RCC 7860 (cell line): ENCODE results near the gene CLRN3.

Experiments
- DNase-seq: peaks from one replicate; pipeline ENCODE4 v3.0.0-alpha.2; 2015; ENCODE audit warnings: low spot score
- FAIRE-seq: peaks from 2 replicates; lab custom pipeline; 2012; peaks lifted over from hg19 to GRCh38; lab: Jason Lieb, UNC

CLRN3 gene

GRCh38 chr10:127877116-127877515 lies 15.6 kb downstream of the CLRN3 start:
- FAIRE-seq (no peak), DNase-seq (no peak)

- FAIRE-seq (no peak), DNase-seq (no peak)
These were observed 16.8 kb downstream of the CLRN3 start for GRCh38 chr10:127875916-127876315.

- DNase-seq, result no peak
- no peak for FAIRE-seq
These were observed 17.3 kb downstream of the CLRN3 start for GRCh38 chr10:127875449-127875765.

- DNase-seq (no peak), FAIRE-seq (no peak)
These were observed 17.9 kb downstream of the CLRN3 start for GRCh38 chr10:127874671-127875448.

- no peak for FAIRE-seq
- DNase-seq, result no peak
These were observed 18.8 kb downstream of the CLRN3 start for GRCh38 chr10:127873901-127874470.

- FAIRE-seq (no peak), DNase-seq (no peak)
These were observed 19.7 kb downstream of the CLRN3 start for GRCh38 chr10:127872871-127873600.

GRCh38 chr10:127872011-127872761 lies 20.6 kb downstream of the CLRN3 start:
- no peak for FAIRE-seq
- DNase-seq, result no peak

- no peak for FAIRE-seq
- DNase-seq, result no peak
These were observed 21.1 kb downstream of the CLRN3 start for GRCh38 chr10:127871631-127872010.

GRCh38 chr10:127869329-127869728 lies 23.4 kb downstream of the CLRN3 start:
- FAIRE-seq (no peak), DNase-seq (no peak)

GRCh38 chr10:127867805-127868204 lies 24.9 kb downstream of the CLRN3 start:
- no peak for FAIRE-seq
- no peak for DNase-seq

GRCh38 chr10:127866276-127867013 lies 26.3 kb downstream of the CLRN3 start:
- FAIRE-seq (no peak), DNase-seq (no peak)

- FAIRE-seq, result no peak
These were observed 29.4 kb downstream of the CLRN3 start for GRCh38 chr10:127863231-127863825.

GRCh38 chr10:127860592-127860991 lies 32.1 kb downstream of the CLRN3 start:
- DNase-seq, result no peak
- no peak for FAIRE-seq

More at GRCh38 chr10:127863231-127863825, 29.4 kb downstream of the CLRN3 start:
- DNase-seq, result no peak

GRCh38 chr10:127855976-127856375 lies 36.8 kb downstream of the CLRN3 start:
- FAIRE-seq, result no peak
- no peak for DNase-seq

GRCh38 chr10:127855591-127855881 lies 37.2 kb downstream of the CLRN3 start:
- no peak for DNase-seq
- no peak for FAIRE-seq

GRCh38 chr10:127854769-127855590 lies 37.8 kb downstream of the CLRN3 start:
- FAIRE-seq (no peak), DNase-seq (no peak)

- no peak for FAIRE-seq
- DNase-seq, result peak; percentile 41
These were observed 38.6 kb downstream of the CLRN3 start for GRCh38 chr10:127853868-127854768.

GRCh38 chr10:127852456-127852855 lies 40.3 kb downstream of the CLRN3 start:
- DNase-seq, result no peak
- no peak for FAIRE-seq
